ENCODE data around the gene RFNG.

GRCh38 chr17:82065638-82066303 is 14.2 kb upstream of the RFNG start, which contains the start of gene DUS1L:
- TF ChIP-seq POLR2A (IDR thresholded peaks at IDR 0.05) (peak; percentile 27 to 55), CTCF (IDR thresholded peaks at IDR 0.05) (peak in 2 of 4 experiments; percentile 40 to 43)

All from uterus (tissue), 2 donors.